PFSK-1 (cell line): ENCODE data around the gene FLCN.

Experiments
- FOXP2 ChIP-seq: optimal IDR thresholded peaks from 2 replicates; pipeline ENCODE3; 2011; ENCODE audit warnings: borderline replicate concordance, control low read depth, inconsistent platforms; ENCODE audit not compliant: insufficient read depth; ENCODE audit errors: extremely low read length, extremely low read depth
- POLR2AphosphoS5 ChIP-seq: IDR thresholded peaks from 2 replicates; pipeline ENCODE4 v1.6.1; 2012; ENCODE audit warnings: low read depth, mild to moderate bottlenecking, control low read depth, low read length, moderate library complexity
- SIN3A ChIP-seq: IDR thresholded peaks from 2 replicates; pipeline ENCODE4 v1.6.1; 2012; ENCODE audit warnings: mild to moderate bottlenecking, low read length, moderate library complexity, borderline replicate concordance; ENCODE audit not compliant: insufficient read depth
- TAF1 ChIP-seq: IDR thresholded peaks from 2 replicates; pipeline ENCODE4 v1.6.1; 2012; ENCODE audit warnings: low read length, control low read depth, borderline replicate concordance; ENCODE audit not compliant: insufficient read depth
- TF ChIP-seq, protein P1 (sequence below), 2 experiments: IDR thresholded peaks; 2 replicates each; pipeline versions ENCODE4 v1.6.1 to v1.8.0; 2011 to 2012; ENCODE audit warnings: low read depth in 2 of 2, low read length in 2 of 2, control low read depth in 1 of 2, inconsistent platforms in 1 of 2, mild to moderate bottlenecking in 1 of 2, moderate library complexity in 1 of 2; ENCODE audit not compliant: insufficient read depth in 1 of 2

FLCN gene

DNA sequence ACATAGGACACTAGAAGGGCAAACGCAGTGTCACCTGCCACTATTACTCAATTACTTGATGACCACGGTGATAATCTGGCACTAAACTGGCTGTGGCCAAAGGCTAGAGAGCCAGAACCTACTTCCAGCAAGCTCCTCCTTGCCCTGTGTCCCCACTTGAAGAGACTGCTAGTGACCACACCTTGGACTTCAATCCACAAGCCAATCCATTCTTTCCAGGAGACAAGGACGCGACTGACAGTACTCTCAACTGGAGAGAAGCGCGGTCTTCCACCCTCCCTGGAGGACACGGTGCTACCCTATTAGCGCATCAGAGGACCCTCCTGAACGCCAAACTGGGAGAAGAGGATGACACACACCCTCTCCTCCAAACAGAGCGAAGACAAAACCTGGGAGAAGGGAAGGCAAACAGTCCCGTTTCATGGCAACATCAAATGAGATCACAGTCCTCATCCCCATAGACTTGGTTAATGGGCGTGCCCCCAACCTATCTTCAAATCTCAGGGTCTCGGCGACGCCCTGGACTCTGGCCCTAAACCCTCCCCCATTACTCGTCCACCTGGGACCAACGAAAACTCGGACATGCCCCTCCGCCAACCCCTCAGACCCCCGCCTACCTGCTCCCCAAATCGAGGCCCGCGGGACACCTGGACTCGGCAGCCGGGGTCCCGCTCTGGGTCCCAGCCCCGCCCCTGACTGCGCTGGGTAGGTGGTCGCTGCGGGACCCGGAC is 508 bp downstream of the FLCN start:
- TF ChIP-seq, protein P1, sequence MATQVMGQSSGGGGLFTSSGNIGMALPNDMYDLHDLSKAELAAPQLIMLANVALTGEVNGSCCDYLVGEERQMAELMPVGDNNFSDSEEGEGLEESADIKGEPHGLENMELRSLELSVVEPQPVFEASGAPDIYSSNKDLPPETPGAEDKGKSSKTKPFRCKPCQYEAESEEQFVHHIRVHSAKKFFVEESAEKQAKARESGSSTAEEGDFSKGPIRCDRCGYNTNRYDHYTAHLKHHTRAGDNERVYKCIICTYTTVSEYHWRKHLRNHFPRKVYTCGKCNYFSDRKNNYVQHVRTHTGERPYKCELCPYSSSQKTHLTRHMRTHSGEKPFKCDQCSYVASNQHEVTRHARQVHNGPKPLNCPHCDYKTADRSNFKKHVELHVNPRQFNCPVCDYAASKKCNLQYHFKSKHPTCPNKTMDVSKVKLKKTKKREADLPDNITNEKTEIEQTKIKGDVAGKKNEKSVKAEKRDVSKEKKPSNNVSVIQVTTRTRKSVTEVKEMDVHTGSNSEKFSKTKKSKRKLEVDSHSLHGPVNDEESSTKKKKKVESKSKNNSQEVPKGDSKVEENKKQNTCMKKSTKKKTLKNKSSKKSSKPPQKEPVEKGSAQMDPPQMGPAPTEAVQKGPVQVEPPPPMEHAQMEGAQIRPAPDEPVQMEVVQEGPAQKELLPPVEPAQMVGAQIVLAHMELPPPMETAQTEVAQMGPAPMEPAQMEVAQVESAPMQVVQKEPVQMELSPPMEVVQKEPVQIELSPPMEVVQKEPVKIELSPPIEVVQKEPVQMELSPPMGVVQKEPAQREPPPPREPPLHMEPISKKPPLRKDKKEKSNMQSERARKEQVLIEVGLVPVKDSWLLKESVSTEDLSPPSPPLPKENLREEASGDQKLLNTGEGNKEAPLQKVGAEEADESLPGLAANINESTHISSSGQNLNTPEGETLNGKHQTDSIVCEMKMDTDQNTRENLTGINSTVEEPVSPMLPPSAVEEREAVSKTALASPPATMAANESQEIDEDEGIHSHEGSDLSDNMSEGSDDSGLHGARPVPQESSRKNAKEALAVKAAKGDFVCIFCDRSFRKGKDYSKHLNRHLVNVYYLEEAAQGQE (IDR thresholded peaks at IDR 0.05; ENCODE audit: insufficient read depth in 1 of 2, low read depth in 2 of 2, low read length in 2 of 2) = no peak
- TF ChIP-seq FOXP2 (no peak), SIN3A (0 out of 2 replicates have a peak, but pooled peaks have one; percentile 15)

DNA sequence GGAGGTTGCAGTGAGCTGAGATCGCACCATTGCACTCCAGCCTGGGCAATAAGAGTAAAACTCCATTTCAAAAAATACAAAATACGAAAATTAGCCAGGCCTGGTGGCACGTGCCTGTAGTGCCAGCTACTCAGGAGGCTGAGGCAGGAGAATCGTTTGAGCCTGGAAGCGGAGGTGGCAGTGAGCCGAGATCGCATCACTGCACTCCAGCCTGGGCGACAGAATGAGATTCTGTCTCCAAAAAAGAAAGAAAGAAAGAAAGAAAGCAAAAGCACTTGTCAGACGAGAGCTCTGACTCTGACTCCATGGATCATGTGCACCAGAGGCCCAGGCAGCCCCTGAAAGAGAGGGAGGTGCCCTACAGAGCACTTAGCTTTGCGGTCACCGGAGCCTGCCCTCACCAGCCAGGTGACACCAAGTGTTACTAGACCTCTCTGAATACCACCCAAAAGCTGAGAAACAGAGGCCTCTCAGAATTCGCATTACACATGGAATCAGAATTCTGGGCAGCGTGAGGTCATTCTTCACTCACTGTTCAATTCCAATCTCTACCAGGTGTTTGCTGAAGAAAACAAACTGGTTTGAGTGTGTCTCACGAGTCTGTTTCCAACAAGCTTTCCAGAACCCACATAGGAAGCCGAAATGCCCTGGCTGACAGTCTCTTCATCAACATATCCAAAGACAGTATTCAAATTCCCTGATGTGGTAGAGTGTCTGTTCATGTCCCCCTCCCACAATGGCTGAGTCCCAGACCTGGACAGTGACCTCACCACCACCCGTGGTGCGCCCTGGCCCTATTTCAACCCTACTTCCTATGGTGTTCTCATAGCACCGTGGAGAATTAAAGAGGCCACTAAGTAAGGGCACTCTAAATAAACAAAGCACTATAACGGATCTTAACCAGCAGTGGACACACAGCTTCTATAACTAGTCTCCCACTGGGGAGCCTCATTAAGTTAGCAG is 1.5 kb downstream of the FLCN start:
- no peak for TF ChIP-seq TAF1
- 0 out of 2 replicates have a peak, but pooled peaks have one; percentile 9 for TF ChIP-seq SIN3A
- TF ChIP-seq POLR2AphosphoS5 = no peak
- TF ChIP-seq FOXP2 = no peak

DNA sequence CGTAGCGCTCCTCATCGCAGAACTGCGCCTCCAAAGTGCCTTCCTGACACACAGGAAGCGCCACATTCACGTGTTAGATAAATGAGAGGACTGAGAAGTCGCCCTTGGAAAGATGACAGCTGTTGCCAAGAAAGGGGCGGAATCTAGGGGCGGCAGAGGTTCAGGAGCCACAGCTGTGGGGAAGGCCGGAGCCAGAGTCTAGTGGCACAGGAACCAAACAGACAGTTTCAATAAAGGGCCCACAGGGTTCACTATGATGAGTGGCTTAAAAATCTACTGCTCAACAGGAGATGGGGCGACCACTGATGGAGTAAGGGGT is 4.7 kb downstream of the FLCN start:
- TF ChIP-seq, protein P1 (IDR thresholded peaks at IDR 0.05; ENCODE audit: insufficient read depth in 1 of 2, low read depth in 2 of 2, low read length in 2 of 2) = no peak
- TF ChIP-seq POLR2AphosphoS5 (no peak), TAF1 (no peak), SIN3A (no peak), FOXP2 (no peak)

DNA sequence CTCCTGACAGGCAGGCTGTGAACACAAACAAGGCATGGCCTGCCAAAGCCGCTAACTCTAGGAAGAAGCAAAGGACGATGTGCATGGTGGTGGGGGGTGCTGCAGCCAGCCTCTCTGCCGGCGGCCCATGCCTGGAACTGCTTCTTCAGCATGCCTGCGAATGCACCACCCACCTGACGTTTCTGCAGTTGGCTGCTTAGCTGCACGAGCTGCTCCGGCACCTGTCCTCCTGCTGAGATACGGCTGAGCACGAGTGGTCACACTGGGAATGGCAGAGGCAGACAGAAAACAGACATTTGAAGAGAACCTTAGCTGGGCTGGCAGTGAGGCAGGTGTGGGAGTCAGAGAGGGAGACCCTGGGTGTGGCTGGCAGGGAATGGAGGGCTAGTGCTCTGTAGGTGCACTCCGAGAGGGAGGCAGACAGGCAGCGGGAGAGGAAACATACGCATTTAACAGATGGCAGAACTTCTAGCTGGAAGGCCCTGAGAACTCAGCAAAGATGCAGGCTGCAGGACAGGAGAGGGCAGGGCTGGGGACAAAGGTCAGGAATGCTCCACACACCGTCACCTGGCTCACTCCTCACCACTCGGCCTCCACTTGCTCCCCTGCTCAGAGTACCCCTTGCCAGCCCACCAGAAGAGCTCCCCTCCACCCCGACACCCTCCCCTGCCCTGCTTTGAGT is 5.2 kb downstream of the FLCN start:
- TF ChIP-seq POLR2AphosphoS5 (no peak), SIN3A (no peak), TAF1 (no peak), FOXP2 (no peak)
- TF ChIP-seq, protein P1 (IDR thresholded peaks at IDR 0.05; ENCODE audit: insufficient read depth in 1 of 2, low read depth in 2 of 2, low read length in 2 of 2) = no peak

DNA sequence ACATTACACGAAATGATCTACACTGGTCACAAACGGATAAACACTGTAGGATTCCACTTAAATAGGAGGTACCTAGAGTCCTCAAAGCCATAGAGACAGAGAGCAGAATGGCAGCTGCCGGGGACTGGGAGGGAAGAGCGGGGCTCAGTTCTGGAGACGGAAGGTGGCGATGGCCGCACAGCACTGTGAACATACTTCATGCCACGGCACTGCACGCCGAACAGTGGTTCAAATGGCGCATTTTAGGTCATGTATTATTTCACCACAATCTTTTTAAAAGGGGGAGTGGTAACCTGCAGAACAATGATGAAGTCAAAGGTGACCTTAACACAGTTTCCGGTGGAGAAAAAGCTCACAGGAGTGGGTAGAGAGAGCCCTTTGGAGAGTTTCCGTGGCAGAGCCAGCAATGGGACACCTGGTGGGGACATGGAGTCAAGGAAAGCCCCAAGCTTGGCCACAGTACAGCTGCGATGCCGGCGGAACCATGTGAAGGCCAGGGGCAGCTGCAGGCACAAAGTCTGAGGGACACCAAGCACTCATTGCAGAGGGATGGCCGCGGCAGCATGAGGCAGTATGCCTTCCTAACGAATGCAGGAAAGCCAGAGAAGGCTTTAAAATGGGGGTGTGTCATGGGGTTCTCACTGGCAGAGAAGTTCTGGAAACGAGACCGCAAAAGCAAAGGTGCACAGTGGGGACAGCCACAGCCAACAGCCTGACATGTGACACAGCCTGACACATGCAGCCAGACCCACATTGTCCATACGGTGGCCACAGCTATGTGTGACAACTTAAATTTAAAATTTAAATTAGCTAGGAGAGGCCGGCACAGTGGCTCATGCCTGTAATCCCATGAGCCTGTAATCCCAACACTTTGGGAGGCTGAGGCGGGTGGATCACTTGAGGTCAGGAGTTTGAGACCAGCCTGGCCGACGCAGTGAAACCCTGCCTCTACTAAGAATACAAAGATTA is 7.3 kb downstream of the FLCN start:
- TF ChIP-seq FOXP2 (no peak), SIN3A (no peak), POLR2AphosphoS5 (no peak), TAF1 (no peak)
- TF ChIP-seq, protein P1 (IDR thresholded peaks at IDR 0.05; ENCODE audit: insufficient read depth in 1 of 2, low read depth in 2 of 2, low read length in 2 of 2) = no peak
